Ovary (tissue), 9 donors: ENCODE results near the gene THSD7A. TPM values are rescaled to one million over a fixed set of nuclear protein-coding genes. Genes with fewer than 3 reads are reported as not detected.

Experiments used
- DNase-seq, 5 donors: peaks; one replicate each; pipeline ENCODE4 v3.0.0-alpha.2; 2019 to 2020
- H3K27ac ChIP-seq, 2 donors: fragments of 200-600 bp; one replicate each; pipeline versions ENCODE4 v1.5.1 to v1.8.0; 2019 to 2022
- H3K27me3 ChIP-seq: fragments of 200-600 bp; one replicate; pipeline ENCODE4 v1.8.0; 2022
- H3K36me3 ChIP-seq: fragments of 200-600 bp; sonication (generic); one replicate; pipeline ENCODE4 v1.5.1; 2019
- H3K4me1 ChIP-seq: one replicate; pipeline ENCODE4 v1.8.1; 2013; ENCODE audit warnings: mild to moderate bottlenecking, moderate library complexity; ENCODE audit not compliant: insufficient read depth
- H3K4me3 ChIP-seq: fragments of 200-600 bp; sonication (generic); one replicate; pipeline ENCODE4 v1.5.1; 2017
- H3K9me3 ChIP-seq, 2 donors: fragments of 200-600 bp in 1 of 2; sonication (generic) in 1 of 2; one replicate each; pipeline versions ENCODE4 v1.5.1 to v1.8.1; 2013 to 2019; ENCODE audit warnings: mild to moderate bottlenecking in 1 of 2, moderate library complexity in 1 of 2
- EP300 ChIP-seq: sonication (generic); formaldehyde crosslinking; IDR thresholded peaks from one replicate; pipeline ENCODE4 v1.6.1; 2017; ENCODE audit warnings: antibody characterized with exemption
- POLR2A ChIP-seq: fragments of 450-650 bp; IDR thresholded peaks from one replicate; pipeline ENCODE4 v1.6.1; 2017; ENCODE audit warnings: antibody characterized with exemption, mild to moderate bottlenecking, moderate library complexity
- WGBS, 3 donors: extraction: QIAGEN DNeasy Blood & Tissue Kit in 1 of 3; methylation state at CpG; one replicate each; pipeline versions ENCODE4 v1.1.5 to v1.1.7; 2013 to 2017; 5-methylcytosine and 5-hydroxymethylcytosine counted together
- intact Hi-C, 4 donors: fragments of 100-400 bp; cut with DNase I; formaldehyde crosslinking; loops; one replicate each; pipeline versions ENCODE4 v1.11.0 to v1.15.1; 2022 to 2023
- polyA plus RNA-seq, 2 donors: library from polyadenylated mRNA; stranded (reverse); fragments of 200-250 nt in 1 of 2; fragments of 350-450 nt in 1 of 2; fragmentation: Illumina TruSeq in 1 of 2; extraction: RNeasy Lipid Tissue Mini Kit (QIAGEN cat#74804) in 1 of 2; gene quantifications; one replicate each; pipeline ENCODE4 v1.2.3, GENCODE V29; 2013 to 2014
- total RNA-seq, 7 donors: library from RNA; depleted of rRNA in 2 of 7; stranded (reverse); fragments of >200 nt in 2 of 7; fragmentation: NEBNext Ultra II Directional in 3 of 7; extraction: Animal tissue kit (Norgen Biotek cat#: 25700) in 3 of 7; gene quantifications; one replicate each; pipeline versions ENCODE4 v1.1.0 to v1.2.4, GENCODE V29; 2016 to 2023
- TF ChIP-seq, protein P1 (sequence below), 3 donors: fragments of 450-650 bp in 2 of 3; fragments of 200-600 bp in 1 of 3; IDR thresholded peaks; one replicate each; pipeline versions ENCODE4 v1.5.1 to v1.8.0; 2016 to 2022; ENCODE audit warnings: antibody characterized with exemption in 3 of 3, mild to moderate bottlenecking in 1 of 3
- donor health status: DM: no; HTN: no; CAD: no; lungs with moderate emphysema.
- donor health status: DM: no; HTN: no; CAD: no.
- donor health status: Bipolar disorder and iron deficiency.
- donor health status: DM: yes; HTN: yes; CAD: no.
- donor health status: DM: no; HTN: no; CAD: no.
- donor health status: DM: yes; HTN: yes; CAD: no.

The THSD7A gene
- total and polyA plus RNA-seq, 9 donors = 1.8 to 12.1 (median 3.6) TPM

DNA sequence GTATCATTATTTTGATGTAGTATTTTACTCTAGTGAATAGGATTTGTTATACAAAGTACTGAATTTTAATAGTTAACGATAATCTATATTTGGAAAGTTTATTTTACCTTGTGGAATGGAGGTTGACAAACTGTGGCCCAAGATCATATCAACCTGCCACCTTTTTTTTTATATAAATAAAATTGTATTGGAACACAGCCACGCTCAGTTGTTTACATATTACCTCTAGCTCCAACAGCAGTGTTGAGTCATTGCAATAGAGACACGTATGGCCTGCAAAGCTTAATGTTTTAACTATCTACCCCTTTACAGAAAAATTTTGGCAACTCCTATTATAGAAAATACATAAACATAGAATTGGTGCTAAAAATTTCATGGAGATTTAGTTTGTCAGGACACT is 239.3 kb downstream of the THSD7A start:
- 73 to 79% (median 74%) methylated on average over 3 of the region's 3 CpGs for WGBS, 3 donors
- H3K9me3 ChIP-seq = no peaks in the 10 kb centered on the region
- no peak overlapping the region for H3K27ac ChIP-seq
- intact Hi-C loops = no loop called here
- TF ChIP-seq POLR2A = no peak
- TF ChIP-seq EP300 = no peak
- TF ChIP-seq, protein P1, sequence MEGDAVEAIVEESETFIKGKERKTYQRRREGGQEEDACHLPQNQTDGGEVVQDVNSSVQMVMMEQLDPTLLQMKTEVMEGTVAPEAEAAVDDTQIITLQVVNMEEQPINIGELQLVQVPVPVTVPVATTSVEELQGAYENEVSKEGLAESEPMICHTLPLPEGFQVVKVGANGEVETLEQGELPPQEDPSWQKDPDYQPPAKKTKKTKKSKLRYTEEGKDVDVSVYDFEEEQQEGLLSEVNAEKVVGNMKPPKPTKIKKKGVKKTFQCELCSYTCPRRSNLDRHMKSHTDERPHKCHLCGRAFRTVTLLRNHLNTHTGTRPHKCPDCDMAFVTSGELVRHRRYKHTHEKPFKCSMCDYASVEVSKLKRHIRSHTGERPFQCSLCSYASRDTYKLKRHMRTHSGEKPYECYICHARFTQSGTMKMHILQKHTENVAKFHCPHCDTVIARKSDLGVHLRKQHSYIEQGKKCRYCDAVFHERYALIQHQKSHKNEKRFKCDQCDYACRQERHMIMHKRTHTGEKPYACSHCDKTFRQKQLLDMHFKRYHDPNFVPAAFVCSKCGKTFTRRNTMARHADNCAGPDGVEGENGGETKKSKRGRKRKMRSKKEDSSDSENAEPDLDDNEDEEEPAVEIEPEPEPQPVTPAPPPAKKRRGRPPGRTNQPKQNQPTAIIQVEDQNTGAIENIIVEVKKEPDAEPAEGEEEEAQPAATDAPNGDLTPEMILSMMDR (IDR thresholded peaks at IDR 0.05) = no peak
- H3K27me3 ChIP-seq = no peaks in the 10 kb centered on the region
- H3K4me1 ChIP-seq = no peaks in the 10 kb centered on the region
- no peak overlapping the region for H3K4me3 ChIP-seq
- H3K36me3 ChIP-seq = no peaks in the 10 kb centered on the region
- no peak for DNase-seq

DNA sequence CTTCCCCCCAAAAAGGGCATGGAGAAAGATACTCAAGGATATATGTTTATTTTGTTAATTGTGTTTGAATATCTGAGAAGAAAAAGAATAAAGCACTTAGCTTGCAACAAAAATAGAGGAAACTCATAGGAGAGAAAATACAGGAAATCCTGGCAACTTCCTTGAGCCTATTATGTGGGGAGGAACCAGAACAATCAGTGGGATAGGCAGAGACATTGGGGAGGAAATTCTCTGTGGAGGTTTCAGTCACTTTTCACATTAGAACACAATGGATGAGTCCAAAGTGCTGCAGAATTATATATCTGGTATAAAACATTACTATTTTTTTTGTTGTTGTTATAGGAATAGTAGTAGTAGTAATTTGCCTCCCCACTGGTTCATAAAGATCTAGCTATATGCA is 240.1 kb downstream of the THSD7A start:
- Histone ChIP-seq H3K27ac (no peak overlapping the region), H3K4me1 (no peaks in the 10 kb centered on the region), H3K4me3 (no peak overlapping the region), H3K9me3 (no peaks in the 10 kb centered on the region), H3K36me3 (no peaks in the 10 kb centered on the region), H3K27me3 (no peaks in the 10 kb centered on the region)
- intact Hi-C loops = no loop called here
- no peak for DNase-seq
- TF ChIP-seq, protein P1 (IDR thresholded peaks at IDR 0.05) = no peak
- TF ChIP-seq EP300 = no peak
- no peak for TF ChIP-seq POLR2A

DNA sequence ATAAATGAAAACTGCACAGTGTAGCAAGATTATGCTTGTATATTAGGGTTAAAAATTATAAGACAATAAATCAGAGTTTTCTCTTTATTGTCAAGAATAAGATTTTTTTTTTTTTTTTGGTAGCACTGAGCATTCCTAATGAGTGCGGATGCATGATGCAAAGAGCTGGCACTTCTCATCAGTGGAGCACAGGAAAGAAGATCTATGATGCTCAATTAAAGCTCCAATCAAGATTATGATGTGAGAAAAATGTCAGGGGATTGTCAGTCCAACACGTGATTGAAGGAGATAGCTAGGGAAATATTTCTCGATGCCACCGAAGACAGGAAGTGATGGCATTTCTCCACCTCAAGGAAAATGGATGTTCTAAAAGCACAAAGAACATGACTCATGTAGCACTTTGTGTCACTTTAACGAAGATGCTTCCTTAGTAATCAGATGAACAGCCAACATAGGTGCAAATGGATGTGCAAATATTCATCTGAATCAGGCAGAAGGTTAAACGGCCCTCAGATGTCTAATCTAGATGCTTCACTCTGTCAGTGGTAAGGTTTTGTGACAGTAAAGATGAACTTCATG is 240.9 kb downstream of the THSD7A start:
- no peak for TF ChIP-seq POLR2A
- no peak for TF ChIP-seq EP300
- TF ChIP-seq, protein P1 (IDR thresholded peaks at IDR 0.05) = no peak
- no peaks in the 10 kb centered on the region for H3K9me3 ChIP-seq
- intact Hi-C loops = no loop called here
- no peaks in the 10 kb centered on the region for H3K36me3 ChIP-seq
- H3K27ac ChIP-seq = no peak overlapping the region
- WGBS, 3 donors = 71 to 89% (median 78%) methylated on average over 6 of the region's 6 CpGs
- no peaks in the 10 kb centered on the region for H3K4me1 ChIP-seq
- no peak for DNase-seq
- no peaks in the 10 kb centered on the region for H3K27me3 ChIP-seq
- no peak overlapping the region for H3K4me3 ChIP-seq

- no peak for DNase-seq
- Histone ChIP-seq H3K27me3 (no peaks in the 10 kb centered on the region), H3K9me3 (no peaks in the 10 kb centered on the region), H3K4me1 (no peaks in the 10 kb centered on the region), H3K27ac (no peak overlapping the region), H3K36me3 (no peaks in the 10 kb centered on the region), H3K4me3 (no peak overlapping the region)
- TF ChIP-seq POLR2A = no peak
- TF ChIP-seq, protein P1 (IDR thresholded peaks at IDR 0.05) = no peak
- TF ChIP-seq EP300 = no peak
- intact Hi-C loops = no loop called here
- WGBS, 3 donors = 87 to 90% (median 90%) methylated on average over 4 of the region's 4 CpGs
Measured at GRCh38 chr7:11589251-11589650, 242.7 kb downstream of the THSD7A start.
